H9 (cell line): ENCODE results near the gene GNE. TPM values are rescaled to one million over a fixed set of nuclear protein-coding genes. Genes with fewer than 3 reads are reported as not detected.

Experiments used
- DNase-seq: peaks from one replicate; pipeline ENCODE4 v3.0.0-alpha.2; 2017
- H2AFZ ChIP-seq: one replicate; pipeline ENCODE4 v1.6.1; 2013; ENCODE audit warnings: mild to moderate bottlenecking, low read length, control low read depth, moderate library complexity
- H2AK5ac ChIP-seq: 2 replicates; pipeline ENCODE4 v1.6.1; 2013; ENCODE audit warnings: low read length, control low read depth, mixed read lengths; ENCODE audit not compliant: insufficient read length
- H2BK120ac ChIP-seq: one replicate; pipeline ENCODE4 v1.6.1; 2013; ENCODE audit warnings: low read depth, mild to moderate bottlenecking, low read length, control low read depth, inconsistent platforms; ENCODE audit not compliant: poor library complexity, severe bottlenecking
- H2BK12ac ChIP-seq: 2 replicates; pipeline ENCODE4 v1.6.1; 2013; ENCODE audit warnings: low read length, control low read depth, mixed read lengths, low read depth; ENCODE audit not compliant: insufficient read length
- H2BK15ac ChIP-seq: 2 replicates; pipeline ENCODE4 v1.6.1; 2013; ENCODE audit warnings: low read depth, low read length, control low read depth
- H2BK20ac ChIP-seq: one replicate; pipeline ENCODE4 v1.6.1; 2013; ENCODE audit warnings: low read depth, mild to moderate bottlenecking, low read length, control low read depth, inconsistent platforms; ENCODE audit not compliant: poor library complexity, severe bottlenecking
- H2BK5ac ChIP-seq: 2 replicates; pipeline ENCODE4 v1.6.1; 2013; ENCODE audit warnings: low read length, control low read depth, mixed read lengths; ENCODE audit not compliant: insufficient read length
- H3K14ac ChIP-seq: 2 replicates; pipeline ENCODE4 v1.6.1; 2013; ENCODE audit warnings: low read length, control low read depth; ENCODE audit not compliant: insufficient read depth
- H3K18ac ChIP-seq: 2 replicates; pipeline ENCODE4 v1.6.1; 2013; ENCODE audit warnings: low read depth, mild to moderate bottlenecking, mixed read lengths, low read length, control low read depth; ENCODE audit not compliant: insufficient read length
- H3K23ac ChIP-seq: 2 replicates; pipeline ENCODE4 v1.6.1; 2013; ENCODE audit warnings: low read length, control low read depth, mixed read lengths, low read depth; ENCODE audit not compliant: insufficient read length
- H3K23me2 ChIP-seq: 2 replicates; pipeline ENCODE4 v1.6.1; 2013; ENCODE audit warnings: low read depth, mild to moderate bottlenecking, mixed read lengths, low read length, control low read depth; ENCODE audit not compliant: insufficient read length, poor library complexity, severe bottlenecking
- H3K27ac ChIP-seq: 2 replicates; pipeline ENCODE4 v1.5.1; 2013; ENCODE audit warnings: low read length, control low read depth, mixed read lengths, low read depth; ENCODE audit not compliant: insufficient read length
- H3K27me3 ChIP-seq: 2 replicates; pipeline ENCODE4 v1.6.1; 2013; ENCODE audit warnings: low read length, control low read depth, inconsistent platforms; ENCODE audit not compliant: insufficient read depth
- H3K4ac ChIP-seq: 2 replicates; pipeline ENCODE4 v1.6.1; 2013; ENCODE audit warnings: low read depth, mild to moderate bottlenecking, control low read depth, inconsistent platforms, low read length, moderate library complexity
- H3K4me1 ChIP-seq: 2 replicates; pipeline ENCODE4 v1.6.1; 2013; ENCODE audit warnings: low read length, control low read depth, inconsistent platforms; ENCODE audit not compliant: insufficient read depth
- H3K4me2 ChIP-seq: 2 replicates; pipeline ENCODE4 v1.6.1; 2013; ENCODE audit warnings: low read length, control low read depth, mixed read lengths; ENCODE audit not compliant: insufficient read length, insufficient read depth
- H3K56ac ChIP-seq: 2 replicates; pipeline ENCODE4 v1.6.1; 2013; ENCODE audit warnings: low read depth, mild to moderate bottlenecking, mixed read lengths, low read length, control low read depth; ENCODE audit not compliant: insufficient read length
- H3K79me1 ChIP-seq: 2 replicates; pipeline ENCODE4 v1.6.1; 2013; ENCODE audit warnings: low read depth, mild to moderate bottlenecking, moderate library complexity, low read length, control low read depth, inconsistent platforms; ENCODE audit not compliant: insufficient read depth, poor library complexity, severe bottlenecking
- H3K79me2 ChIP-seq: 2 replicates; pipeline ENCODE4 v1.6.1; 2013; ENCODE audit warnings: low read length, control low read depth, inconsistent platforms; ENCODE audit not compliant: insufficient read depth
- H3K9ac ChIP-seq: 2 replicates; pipeline ENCODE4 v1.6.1; 2013; ENCODE audit warnings: low read length, control low read depth, mixed read lengths; ENCODE audit not compliant: insufficient read length; ENCODE audit errors: extremely low read depth
- H3K9me3 ChIP-seq: one replicate; pipeline ENCODE4 v1.6.1; 2013; ENCODE audit warnings: low read depth, low read length, inconsistent platforms; ENCODE audit not compliant: control insufficient read depth
- H3T11ph ChIP-seq: one replicate; pipeline ENCODE4 v1.6.1; 2013; ENCODE audit warnings: mild to moderate bottlenecking, low read length, control low read depth, inconsistent platforms
- H4K20me1 ChIP-seq: one replicate; pipeline ENCODE4 v1.6.1; 2013; ENCODE audit not compliant: control insufficient read depth, insufficient read length, insufficient read depth
- H4K5ac ChIP-seq: 2 replicates; pipeline ENCODE4 v1.6.1; 2013; ENCODE audit warnings: low read depth, mild to moderate bottlenecking, mixed read lengths, low read length, control low read depth; ENCODE audit not compliant: insufficient read length
- H4K8ac ChIP-seq: replicated peaks from 2 replicates; pipeline ENCODE4 v1.6.1; 2013; ENCODE audit warnings: low read length, control low read depth, mixed read lengths, low read depth; ENCODE audit not compliant: insufficient read length
- H4K91ac ChIP-seq: 2 replicates; pipeline ENCODE4 v1.6.1; 2013; ENCODE audit warnings: low read depth, mild to moderate bottlenecking, moderate library complexity, mixed read lengths, low read length, control low read depth; ENCODE audit not compliant: insufficient read length
- H3K27ac Mint-ChIP-seq, 3 experiments: 2 replicates in 2 of 3; 3 replicates in 1 of 3; pipeline ENCODE4 v1.8.0; 2020 to 2021; ENCODE audit warnings: mixed read lengths in 3 of 3, mild to moderate bottlenecking in 1 of 3, moderate library complexity in 1 of 3
- H3K27me3 Mint-ChIP-seq: 2 replicates; pipeline ENCODE4 v1.8.0; 2021; ENCODE audit warnings: low read depth, mild to moderate bottlenecking, moderate library complexity, mixed read lengths
- H3K36me3 Mint-ChIP-seq, 3 experiments: 2 replicates in 2 of 3; 3 replicates in 1 of 3; pipeline ENCODE4 v1.8.0; 2020 to 2021; ENCODE audit warnings: low read depth in 3 of 3, mixed read lengths in 3 of 3; ENCODE audit not compliant: insufficient read depth in 1 of 3
- H3K4me1 Mint-ChIP-seq, 2 experiments: 2 replicates each; pipeline ENCODE4 v1.8.0; 2020; ENCODE audit warnings: mixed read lengths in 2 of 2
- H3K4me3 Mint-ChIP-seq, 2 experiments: 2 replicates in 1 of 2; 3 replicates in 1 of 2; pipeline ENCODE4 v1.8.0; 2020 to 2021; ENCODE audit warnings: mild to moderate bottlenecking in 2 of 2, mixed read lengths in 2 of 2, moderate library complexity in 1 of 2
- H3K9me3 Mint-ChIP-seq, 2 experiments: 2 replicates in 1 of 2; 3 replicates in 1 of 2; pipeline ENCODE4 v1.8.0; 2020; ENCODE audit warnings: mild to moderate bottlenecking in 2 of 2, mixed read lengths in 2 of 2, moderate library complexity in 1 of 2
- CTCF ChIP-seq: fragments of 200-600 bp; sonication (generic); conservative IDR thresholded peaks from 3 replicates; pipeline ENCODE4 v1.8.0; 2021; ENCODE audit warnings: antibody characterized with exemption, mild to moderate bottlenecking
- WGBS: extraction: QIAGEN DNeasy Blood & Tissue Kit; methylation state at CpG from one replicate; pipeline ENCODE4 v1.1.7; 2013; ENCODE audit warnings: missing lambda C conversion rate, low lambda C conversion rate, mixed read lengths; ENCODE audit not compliant: insufficient read length; ENCODE audit errors: extremely low coverage; 5-methylcytosine and 5-hydroxymethylcytosine counted together
- total RNA-seq: library from RNA; stranded (reverse); gene quantifications from 2 replicates; pipeline ENCODE4 v1.2.1, GENCODE V29; 2021

Gene GNE
- total RNA-seq, 1 experiment from 2014 or later = 6.3 TPM

- peak overlapping the region in 2 of 3 experiments; percentile 6 to 85; a peak in 1 of 7 replicates for H3K27ac Mint-ChIP-seq
- H3K79me1 ChIP-seq = no peaks in the 10 kb centered on the region
- H3K4me1 ChIP-seq = no peaks in the 10 kb centered on the region
- no peak overlapping the region for H2BK12ac ChIP-seq
- H3K9me3 ChIP-seq = no peaks in the 10 kb centered on the region
- H3T11ph ChIP-seq = no peak overlapping the region
- H2AK5ac ChIP-seq = no peak overlapping the region
- DNase-seq = no peak
- no peak overlapping the region for H4K8ac ChIP-seq
- H3K4me3 Mint-ChIP-seq = no peak overlapping the region
- no peaks in the 10 kb centered on the region for H3K27me3 ChIP-seq
- no peak overlapping the region for H3K14ac ChIP-seq
- no peak overlapping the region for H2BK15ac ChIP-seq
- no peak for TF ChIP-seq CTCF
- no peak overlapping the region for H2BK5ac ChIP-seq
- peaks cover 69 to 98% (median 94%) of the 10 kb centered on the region in 3 experiments; a peak in 6 of 7 replicates for H3K36me3 Mint-ChIP-seq
- no peaks in the 10 kb centered on the region for H3K27me3 Mint-ChIP-seq
- no peak overlapping the region for H2BK20ac ChIP-seq
- H4K5ac ChIP-seq = no peak overlapping the region
- no CpG with 5 or more reads among the region's 4 CpGs for WGBS
- no peak overlapping the region for H3K56ac ChIP-seq
- H3K79me2 ChIP-seq = peaks cover 9% of the 10 kb centered on the region; the same call in 1 of the 2 replicates
- no peaks in the 10 kb centered on the region for H4K20me1 ChIP-seq
- H3K27ac ChIP-seq = no peak overlapping the region
- no peak overlapping the region for H3K23ac ChIP-seq
- H4K91ac ChIP-seq = no peak overlapping the region
- no peak overlapping the region for H3K4me2 ChIP-seq
- H3K4me1 Mint-ChIP-seq = no peaks in the 10 kb centered on the region
- no peaks in the 10 kb centered on the region for H3K23me2 ChIP-seq
- H3K9ac ChIP-seq = no peak overlapping the region
- H3K9me3 Mint-ChIP-seq = no peaks in the 10 kb centered on the region
- no peak overlapping the region for H2BK120ac ChIP-seq
- no peak overlapping the region for H3K4ac ChIP-seq
- no peak overlapping the region for H2AFZ ChIP-seq
- H3K18ac ChIP-seq = no peak overlapping the region
These were observed 51.2 kb downstream of the GNE start for GRCh38 chr9:36207016-36207415.
